ENCODE results near the gene ARMC12. TPM values are rescaled to one million over a fixed set of nuclear protein-coding genes. Genes with fewer than 3 reads are reported as not detected.

ARMC12 gene
- polyA plus RNA-seq, 1 donor (not counting 4 experiments of a cell fraction or from before 2014, with no cell fraction given), result 0.54 TPM

DNA sequence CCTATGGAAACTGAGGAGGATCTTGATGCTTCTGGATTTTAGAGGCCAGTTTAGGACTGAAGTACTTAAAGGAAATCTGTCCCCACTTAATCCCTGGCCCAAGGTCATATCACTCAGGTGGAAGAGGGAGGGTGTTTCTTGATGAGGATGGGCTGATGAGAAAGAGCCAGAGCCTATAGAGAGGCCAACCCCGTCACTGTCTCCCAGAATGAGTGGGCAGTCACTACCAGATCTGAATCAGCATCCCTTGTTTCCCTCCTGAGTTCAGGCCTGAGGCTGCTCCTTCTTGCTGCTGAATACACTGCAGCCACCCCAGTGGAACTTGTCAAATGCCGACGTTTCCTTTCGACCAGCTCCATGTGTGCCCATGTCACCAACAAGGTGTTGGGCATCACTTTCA, 14.8 kb downstream of the ARMC12 start:
- Histone ChIP-seq H3K79me2 (ENCODE audit: control insufficient read depth, insufficient read depth, low read length) (no peaks in the 10 kb centered on the region), H3K4me2 (ENCODE audit: control insufficient read depth, extremely low read depth, insufficient read depth, low read depth, low read length) (no peak overlapping the region), H3K9me3 (ENCODE audit: control insufficient read depth, low read depth, low read length) (no peaks in the 10 kb centered on the region), H3K9me1 (ENCODE audit: control insufficient read depth, extremely low read depth, insufficient read depth, low read length) (no peaks in the 10 kb centered on the region), H3K36me3 (ENCODE audit: control insufficient read depth in 2 of 2, extremely low read depth in 1 of 2, insufficient read depth in 2 of 2, low read length in 2 of 2) (no peaks in the 10 kb centered on the region), H3K27ac (ENCODE audit: control insufficient read depth, insufficient read depth, low read length) (no peak overlapping the region), H3K27me3 (ENCODE audit: control insufficient read depth, extremely low read depth, insufficient read depth, low read length) (no peaks in the 10 kb centered on the region), H2AFZ (ENCODE audit: control insufficient read depth, low read length) (no peak overlapping the region), H3K9ac (ENCODE audit: control insufficient read depth, extremely low read depth, insufficient read depth, low read length) (no peak overlapping the region), H4K20me1 (ENCODE audit: control insufficient read depth, extremely low read depth, insufficient read depth, low read length) (no peaks in the 10 kb centered on the region), H3K4me1 (ENCODE audit: control insufficient read depth, extremely low read depth, insufficient read depth, low read length) (no peaks in the 10 kb centered on the region), H3K4me3 (ENCODE audit: control insufficient read depth in 2 of 3, extremely low read depth in 1 of 3, insufficient read depth in 2 of 3, low read depth in 1 of 3, low read length in 3 of 3) (no peak overlapping the region)
- no peak for TF ChIP-seq EZH2 (IDR thresholded peaks at IDR 0.05; ENCODE audit: low read length)
- TF ChIP-seq, protein P1, sequence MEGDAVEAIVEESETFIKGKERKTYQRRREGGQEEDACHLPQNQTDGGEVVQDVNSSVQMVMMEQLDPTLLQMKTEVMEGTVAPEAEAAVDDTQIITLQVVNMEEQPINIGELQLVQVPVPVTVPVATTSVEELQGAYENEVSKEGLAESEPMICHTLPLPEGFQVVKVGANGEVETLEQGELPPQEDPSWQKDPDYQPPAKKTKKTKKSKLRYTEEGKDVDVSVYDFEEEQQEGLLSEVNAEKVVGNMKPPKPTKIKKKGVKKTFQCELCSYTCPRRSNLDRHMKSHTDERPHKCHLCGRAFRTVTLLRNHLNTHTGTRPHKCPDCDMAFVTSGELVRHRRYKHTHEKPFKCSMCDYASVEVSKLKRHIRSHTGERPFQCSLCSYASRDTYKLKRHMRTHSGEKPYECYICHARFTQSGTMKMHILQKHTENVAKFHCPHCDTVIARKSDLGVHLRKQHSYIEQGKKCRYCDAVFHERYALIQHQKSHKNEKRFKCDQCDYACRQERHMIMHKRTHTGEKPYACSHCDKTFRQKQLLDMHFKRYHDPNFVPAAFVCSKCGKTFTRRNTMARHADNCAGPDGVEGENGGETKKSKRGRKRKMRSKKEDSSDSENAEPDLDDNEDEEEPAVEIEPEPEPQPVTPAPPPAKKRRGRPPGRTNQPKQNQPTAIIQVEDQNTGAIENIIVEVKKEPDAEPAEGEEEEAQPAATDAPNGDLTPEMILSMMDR (optimal IDR thresholded peaks at IDR 0.05 in 1 of 3, IDR thresholded peaks at IDR 0.05 in 1 of 3, conservative IDR thresholded peaks at IDR 0.05 in 1 of 3; ENCODE audit: extremely low read depth in 1 of 3, insufficient read depth in 2 of 3, low read length in 3 of 3), result no peak
- dilution Hi-C loops (cut with MboI; ENCODE audit: extremely low pct_ligation_motif_present, low sequenced_read_pairs), result no loop called here
- FAIRE-seq, result no peak
- DNase-seq (ENCODE audit: low read depth, low spot score), result no peak

DNA sequence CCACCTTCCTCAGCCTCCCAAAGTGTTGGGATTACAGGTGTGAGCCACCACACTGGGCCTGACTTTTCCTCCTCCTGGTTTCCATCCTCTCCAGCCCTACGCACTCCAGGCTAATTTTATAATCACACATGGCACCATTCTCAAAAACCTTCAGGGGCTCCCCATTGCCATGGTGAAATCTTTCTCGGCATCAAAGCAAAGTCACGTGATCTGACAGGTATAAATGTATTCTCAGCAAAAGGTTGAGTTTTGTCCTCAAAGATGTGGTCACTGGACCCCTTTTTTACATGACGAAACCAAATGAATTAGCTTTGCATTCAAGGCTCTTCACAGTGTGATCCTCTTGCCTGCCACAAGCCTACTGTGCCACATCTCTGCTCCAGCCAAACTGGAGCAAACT, 15.5 kb downstream of the ARMC12 start:
- FAIRE-seq, result no peak
- dilution Hi-C loops (cut with MboI; ENCODE audit: extremely low pct_ligation_motif_present, low sequenced_read_pairs), result no loop called here
- no peak for TF ChIP-seq EZH2 (IDR thresholded peaks at IDR 0.05; ENCODE audit: low read length)
- TF ChIP-seq, protein P1 (optimal IDR thresholded peaks at IDR 0.05 in 1 of 3, IDR thresholded peaks at IDR 0.05 in 1 of 3, conservative IDR thresholded peaks at IDR 0.05 in 1 of 3; ENCODE audit: extremely low read depth in 1 of 3, insufficient read depth in 2 of 3, low read length in 3 of 3), result no peak
- H3K9me1 ChIP-seq (ENCODE audit: control insufficient read depth, extremely low read depth, insufficient read depth, low read length), result no peaks in the 10 kb centered on the region
- H3K4me2 ChIP-seq (ENCODE audit: control insufficient read depth, extremely low read depth, insufficient read depth, low read depth, low read length), result no peak overlapping the region
- DNase-seq (ENCODE audit: low read depth, low spot score), result no peak
- H4K20me1 ChIP-seq (ENCODE audit: control insufficient read depth, extremely low read depth, insufficient read depth, low read length), result no peaks in the 10 kb centered on the region
- H3K4me1 ChIP-seq (ENCODE audit: control insufficient read depth, extremely low read depth, insufficient read depth, low read length), result no peaks in the 10 kb centered on the region
- no peaks in the 10 kb centered on the region for H3K36me3 ChIP-seq (ENCODE audit: control insufficient read depth in 2 of 2, extremely low read depth in 1 of 2, insufficient read depth in 2 of 2, low read length in 2 of 2)
- no peak overlapping the region for H3K9ac ChIP-seq (ENCODE audit: control insufficient read depth, extremely low read depth, insufficient read depth, low read length)
- no peak overlapping the region for H3K4me3 ChIP-seq (ENCODE audit: control insufficient read depth in 2 of 3, extremely low read depth in 1 of 3, insufficient read depth in 2 of 3, low read depth in 1 of 3, low read length in 3 of 3)
- no peak overlapping the region for H3K27ac ChIP-seq (ENCODE audit: control insufficient read depth, insufficient read depth, low read length)
- H2AFZ ChIP-seq (ENCODE audit: control insufficient read depth, low read length), result no peak overlapping the region
- no peaks in the 10 kb centered on the region for H3K9me3 ChIP-seq (ENCODE audit: control insufficient read depth, low read depth, low read length)
- H3K79me2 ChIP-seq (ENCODE audit: control insufficient read depth, insufficient read depth, low read length), result no peaks in the 10 kb centered on the region
- no peaks in the 10 kb centered on the region for H3K27me3 ChIP-seq (ENCODE audit: control insufficient read depth, extremely low read depth, insufficient read depth, low read length)
